ENCODE results near the gene PP2D1.

GRCh38 chr3:20055842-20056241, 43.8 kb upstream of the PP2D1 start:
- TF ChIP-seq CTCF (IDR thresholded peaks at IDR 0.05; ENCODE audit: low read depth, low read length) (no peak), POLR2A (IDR thresholded peaks at IDR 0.05; ENCODE audit: extremely low read depth, insufficient read length) (no peak), MAX (IDR thresholded peaks at IDR 0.05; ENCODE audit: low read depth, low read length) (no peak), MYC (IDR thresholded peaks at IDR 0.05; ENCODE audit: low read depth, low read length) (no peak)
